GM19455 (cell line): ENCODE results near the gene GATA2.

Experiments used
- ATAC-seq: cut with Tn5 transposase; IDR thresholded peaks from one replicate; pipeline ENCODE4 v1.9.1; 2021; ENCODE audit not compliant: unreplicated experiment

GATA2 gene

GRCh38 chr3:128435058-128435457, 57.9 kb downstream of the GATA2 start:
- ATAC-seq = no peak

GRCh38 chr3:128434524-128434923, 58.5 kb downstream of the GATA2 start:
- no peak for ATAC-seq

- no peak for ATAC-seq
These were observed 59.2 kb downstream of the GATA2 start for GRCh38 chr3:128433837-128434165.

GRCh38 chr3:128432971-128433836, 59.8 kb downstream of the GATA2 start:
- no peak for ATAC-seq

- no peak for ATAC-seq
These were observed 60.6 kb downstream of the GATA2 start for GRCh38 chr3:128432301-128432970.

- no peak for ATAC-seq
These were observed 61.1 kb downstream of the GATA2 start for GRCh38 chr3:128431803-128432300.

- ATAC-seq = no peak
These were observed 62.3 kb downstream of the GATA2 start for GRCh38 chr3:128430731-128431130.

GRCh38 chr3:128430301-128430700, 62.7 kb downstream of the GATA2 start:
- no peak for ATAC-seq

GRCh38 chr3:128429751-128430150, 63.2 kb downstream of the GATA2 start:
- ATAC-seq = no peak
